GM18867 (cell line): Measurements from ENCODE around the gene PTPRM.

Source experiments
- ATAC-seq: cut with Tn5 transposase; IDR thresholded peaks from one replicate; pipeline ENCODE4 v1.9.1; 2021; ENCODE audit warnings: mild to moderate bottlenecking, moderate library complexity; ENCODE audit not compliant: unreplicated experiment

Gene PTPRM

DNA sequence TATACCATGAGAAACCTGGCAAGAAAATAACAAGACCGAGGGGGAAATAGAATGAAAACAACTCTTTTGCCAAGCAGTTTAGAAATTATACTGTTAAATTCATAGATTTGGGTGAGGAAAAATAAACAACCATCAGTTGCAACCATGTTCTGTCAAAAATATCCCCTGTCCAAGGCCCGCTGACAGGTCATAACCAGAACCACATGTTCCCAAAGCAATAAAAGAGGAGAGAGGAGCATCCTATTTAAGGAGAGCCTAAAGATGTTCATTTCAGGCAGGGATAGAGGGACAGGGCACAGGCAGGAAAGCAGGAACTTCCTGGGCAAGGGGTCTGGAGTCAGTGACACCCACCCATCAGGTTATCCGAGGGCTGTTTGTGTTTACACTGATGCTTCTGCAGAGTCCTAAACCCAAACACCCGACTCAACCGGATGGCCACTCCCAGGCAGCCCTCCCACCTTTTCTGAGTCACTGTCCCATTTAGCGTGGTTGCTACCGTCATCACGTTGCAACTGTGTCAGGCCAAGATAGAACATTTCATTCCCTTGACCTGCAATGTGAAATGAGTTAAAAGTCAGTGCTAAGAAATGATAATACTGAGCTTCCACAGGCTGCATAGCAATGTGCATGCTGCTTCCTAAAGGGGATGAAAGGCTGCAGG is 573.9 kb downstream of the PTPRM start:
- no peak for ATAC-seq

DNA sequence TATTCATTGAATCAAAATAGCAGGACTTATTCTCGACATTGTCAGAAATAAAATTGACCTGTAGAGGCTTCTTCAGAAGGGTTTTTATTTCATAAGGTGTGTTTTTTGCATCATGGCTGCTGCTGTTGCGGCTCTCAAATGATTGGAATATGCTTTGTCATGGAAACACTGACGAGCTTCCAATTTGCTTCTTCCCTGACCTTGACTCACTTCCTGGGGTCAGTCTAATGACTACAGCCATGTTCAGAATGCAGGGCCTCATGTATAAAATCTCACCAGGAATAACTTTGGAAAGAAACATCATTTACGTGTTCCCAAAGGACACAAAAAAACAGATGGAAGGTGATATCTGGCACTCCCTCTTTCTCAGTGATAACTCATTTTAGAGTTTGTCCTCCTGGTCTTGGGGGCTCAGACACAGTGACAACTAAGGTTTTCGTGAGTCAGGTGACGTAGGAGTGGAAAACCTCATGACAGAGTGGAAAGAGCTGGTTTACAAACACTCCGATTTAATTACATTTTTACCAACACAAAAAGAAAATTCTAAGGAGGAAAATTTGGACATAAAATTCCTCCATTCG is 575.1 kb downstream of the PTPRM start:
- ATAC-seq, result no peak

DNA sequence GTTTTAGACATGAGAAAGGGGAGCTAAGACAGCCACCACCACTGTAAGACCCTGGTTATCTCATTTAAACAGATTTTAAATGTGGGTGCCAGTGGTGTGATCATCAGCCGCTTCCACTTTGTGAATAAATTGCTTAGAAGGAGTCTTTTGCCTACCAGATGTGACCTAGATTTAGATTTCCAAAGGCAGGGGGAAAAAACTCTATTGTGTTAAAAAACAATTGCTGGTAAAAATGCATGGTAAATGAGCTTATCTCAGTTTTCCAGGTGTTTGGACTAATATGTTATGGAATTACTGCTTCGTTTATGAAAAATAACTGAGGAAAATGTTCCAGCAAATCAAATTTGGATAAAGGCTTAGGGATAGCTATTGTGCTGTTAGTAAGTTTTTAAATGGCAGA is 575.8 kb downstream of the PTPRM start:
- ATAC-seq, result no peak

DNA sequence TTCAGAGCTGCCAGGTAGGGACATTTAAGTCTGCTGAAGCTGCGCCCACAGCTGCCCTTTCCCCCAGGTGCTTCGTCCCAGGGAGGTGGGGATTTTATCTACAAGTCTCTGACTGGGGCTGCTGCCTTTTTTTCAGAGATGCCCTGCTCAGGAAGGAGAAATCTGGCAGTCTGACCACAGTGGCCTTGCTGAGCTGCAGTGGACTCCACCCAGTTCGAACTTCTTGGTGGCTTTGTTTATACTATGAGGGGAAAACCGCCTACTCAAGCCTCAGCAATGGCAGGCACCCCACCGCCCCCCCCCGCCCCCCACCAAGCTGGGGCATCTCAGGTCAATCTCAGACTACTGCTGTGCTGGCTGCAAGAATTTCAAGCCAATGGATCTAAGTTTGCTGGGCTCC is 584.1 kb downstream of the PTPRM start:
- no peak for ATAC-seq

DNA sequence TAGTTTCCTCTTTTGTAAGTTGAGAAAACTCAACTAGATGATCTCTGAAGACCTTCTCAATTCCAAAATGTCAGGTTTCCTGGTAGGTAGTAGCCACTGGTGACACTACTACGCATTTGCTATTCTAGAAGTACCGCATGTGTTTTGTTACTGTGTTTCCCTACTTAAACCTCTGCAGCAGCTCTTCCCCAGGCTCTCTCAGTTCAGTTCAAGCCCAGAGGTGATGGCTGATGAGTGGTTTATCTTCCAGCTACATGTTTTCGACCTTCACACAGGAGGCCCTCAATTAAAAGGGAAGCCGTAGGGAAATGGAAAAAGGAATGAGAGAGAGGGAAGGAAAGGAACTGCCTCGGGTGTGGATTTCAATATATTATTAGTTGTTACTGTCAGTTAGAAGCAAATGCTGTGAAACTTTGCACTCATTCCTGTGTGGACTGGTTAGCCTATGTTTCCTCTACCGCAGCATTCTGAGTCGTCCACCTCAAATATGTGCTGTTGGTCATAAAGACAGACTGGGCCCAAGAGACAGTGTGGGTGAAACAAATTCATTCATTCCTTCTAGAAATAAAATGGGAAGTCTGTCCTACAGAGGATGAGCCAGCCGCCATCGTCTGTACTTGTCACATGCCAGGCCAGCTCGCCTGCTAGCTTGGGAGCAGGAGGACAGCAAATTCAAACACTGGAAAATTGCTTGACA is 586.9 kb downstream of the PTPRM start:
- no peak for ATAC-seq

DNA sequence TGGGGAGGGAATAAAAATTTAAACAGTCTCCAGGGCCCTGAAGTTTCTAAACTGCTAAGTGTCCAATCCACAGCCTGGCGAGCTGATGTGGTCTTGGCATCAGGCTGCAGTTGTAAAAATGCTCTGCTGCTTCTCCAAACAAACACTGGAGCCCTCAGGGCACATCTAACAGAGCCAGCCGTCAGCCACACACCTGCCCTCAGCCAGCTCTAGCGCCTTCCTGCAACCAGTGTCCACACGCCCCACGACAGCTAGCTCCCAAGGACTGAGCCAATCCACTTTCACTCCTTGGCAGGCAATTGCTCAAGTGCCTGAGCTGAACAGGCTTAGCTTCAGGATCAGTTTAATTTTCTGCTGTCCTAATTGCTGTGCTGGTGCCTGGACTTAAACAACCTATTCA is 595.7 kb downstream of the PTPRM start:
- ATAC-seq, result no peak

DNA sequence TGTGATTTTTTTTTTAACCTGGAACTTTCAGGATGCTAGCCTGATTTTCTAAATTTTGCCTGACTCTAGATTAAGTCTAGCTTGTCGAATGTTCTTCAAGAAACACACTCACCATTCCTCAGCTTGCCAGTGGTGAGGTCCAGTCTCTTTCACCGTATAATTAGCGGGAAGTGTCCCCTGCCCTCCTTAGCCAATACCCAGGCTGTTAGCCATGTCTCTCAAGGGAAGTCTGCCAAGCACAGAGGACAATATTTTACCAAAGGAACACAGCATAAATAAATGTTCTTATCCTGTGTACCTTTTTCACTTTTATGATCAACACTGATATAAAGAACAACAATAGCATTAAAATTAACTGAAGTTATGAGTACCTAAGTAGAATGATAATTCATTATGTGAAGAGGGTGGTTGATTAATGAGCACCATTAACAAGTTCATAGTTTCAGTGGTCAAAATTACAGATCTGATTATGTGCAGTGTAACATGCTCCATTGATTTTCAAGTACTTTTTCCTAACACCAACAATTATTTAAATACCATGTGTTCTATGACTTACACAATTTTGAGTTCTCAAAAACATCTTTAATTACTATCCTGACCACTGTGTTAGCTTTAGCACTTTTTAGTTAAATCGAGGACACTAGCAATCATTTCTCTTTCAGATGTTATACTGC is 596.3 kb downstream of the PTPRM start:
- no peak for ATAC-seq

DNA sequence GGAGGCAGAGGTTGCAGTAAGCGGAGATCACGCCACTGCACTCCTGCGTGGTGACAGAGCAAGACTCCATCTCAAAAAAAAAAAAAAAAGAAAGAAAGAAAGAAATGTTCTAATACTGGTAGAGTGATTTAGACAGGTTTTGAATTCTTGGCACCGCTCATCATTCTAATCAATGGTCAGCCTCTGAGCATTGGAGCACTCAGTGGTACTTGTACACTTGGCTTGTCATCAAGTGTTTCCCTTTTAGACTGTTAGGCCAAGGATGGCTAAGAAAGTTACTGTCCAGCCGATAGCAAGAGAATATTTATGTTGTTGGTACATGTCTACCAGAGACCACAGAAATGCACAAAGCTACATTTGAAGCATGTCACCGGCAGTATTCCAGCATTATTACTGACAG is 598.0 kb downstream of the PTPRM start:
- ATAC-seq, result no peak

DNA sequence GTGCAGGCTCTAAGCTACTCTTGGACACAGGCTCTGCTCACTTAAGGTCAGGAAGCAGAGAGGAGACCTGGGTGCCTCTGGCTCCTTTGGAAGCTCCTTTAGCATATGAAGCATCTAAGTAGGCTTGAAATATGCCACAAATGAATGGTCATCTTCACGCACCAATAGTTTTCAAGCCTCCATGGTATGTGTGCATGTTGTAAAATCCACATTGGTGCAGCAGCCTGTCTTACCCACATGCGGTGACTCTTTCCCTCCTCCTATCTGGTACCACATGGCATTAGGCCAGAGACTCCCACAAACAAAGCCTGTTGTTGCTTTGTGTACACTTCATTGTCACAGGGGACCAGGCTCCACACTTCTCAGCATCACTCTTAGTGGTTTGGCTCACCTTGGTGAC is 599.9 kb downstream of the PTPRM start:
- ATAC-seq, result no peak

DNA sequence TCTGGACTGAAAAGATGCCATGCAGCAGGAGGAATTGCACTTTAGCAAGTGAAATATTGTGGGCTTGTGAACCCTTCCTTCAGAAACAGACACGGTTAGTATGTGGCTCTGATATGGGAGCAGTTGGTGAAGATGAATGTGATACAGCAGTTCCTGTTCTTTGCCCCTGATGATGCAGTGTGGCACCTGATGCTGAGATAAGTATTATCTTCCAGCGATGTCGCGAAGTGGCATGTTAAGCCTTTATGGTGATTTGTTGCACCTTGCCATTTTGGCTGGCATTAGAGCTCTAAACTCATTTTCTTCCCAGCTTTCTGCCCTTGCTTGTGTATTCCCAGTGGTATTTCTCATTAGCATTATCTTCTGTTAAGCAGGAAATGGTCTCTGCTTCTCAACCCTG is 600.6 kb downstream of the PTPRM start:
- ATAC-seq, result no peak

DNA sequence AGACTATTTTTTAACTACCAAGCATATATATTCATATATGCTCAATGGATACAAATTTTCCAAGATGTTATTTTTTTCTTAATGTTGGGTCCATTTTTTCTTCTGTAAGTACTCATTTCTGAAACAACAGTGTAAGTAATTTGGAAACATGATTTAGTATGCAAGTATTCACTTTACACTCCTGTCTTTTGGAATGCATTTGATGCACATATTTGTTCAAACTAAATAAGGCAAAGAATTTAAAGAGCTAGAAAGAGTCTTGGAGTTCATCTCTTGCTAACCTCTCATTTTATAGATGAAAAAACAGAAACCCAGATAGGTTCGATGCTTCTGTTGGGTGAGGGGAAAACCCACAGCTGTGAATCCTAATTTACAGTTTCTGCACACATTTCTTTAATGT is 602.6 kb downstream of the PTPRM start:
- ATAC-seq, result no peak

DNA sequence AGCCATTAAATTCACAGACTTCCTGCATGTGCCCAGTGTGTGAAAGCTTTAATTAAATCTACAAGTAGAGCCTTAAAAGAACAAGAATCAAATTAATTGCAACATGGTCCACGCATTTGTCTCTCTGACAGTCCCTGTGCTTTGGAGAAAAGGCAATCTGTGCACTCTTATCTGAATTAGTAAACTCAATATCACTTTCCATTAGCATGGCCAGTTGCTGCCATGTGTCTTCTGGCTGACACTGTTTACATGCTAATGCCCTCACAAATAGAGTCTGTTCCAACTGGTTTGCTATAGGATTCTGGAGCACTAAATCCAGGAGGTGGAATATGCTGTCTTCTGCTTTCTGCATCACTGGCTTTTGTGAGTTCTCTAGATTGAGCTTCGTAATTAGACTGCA is 607.7 kb downstream of the PTPRM start:
- no peak for ATAC-seq

DNA sequence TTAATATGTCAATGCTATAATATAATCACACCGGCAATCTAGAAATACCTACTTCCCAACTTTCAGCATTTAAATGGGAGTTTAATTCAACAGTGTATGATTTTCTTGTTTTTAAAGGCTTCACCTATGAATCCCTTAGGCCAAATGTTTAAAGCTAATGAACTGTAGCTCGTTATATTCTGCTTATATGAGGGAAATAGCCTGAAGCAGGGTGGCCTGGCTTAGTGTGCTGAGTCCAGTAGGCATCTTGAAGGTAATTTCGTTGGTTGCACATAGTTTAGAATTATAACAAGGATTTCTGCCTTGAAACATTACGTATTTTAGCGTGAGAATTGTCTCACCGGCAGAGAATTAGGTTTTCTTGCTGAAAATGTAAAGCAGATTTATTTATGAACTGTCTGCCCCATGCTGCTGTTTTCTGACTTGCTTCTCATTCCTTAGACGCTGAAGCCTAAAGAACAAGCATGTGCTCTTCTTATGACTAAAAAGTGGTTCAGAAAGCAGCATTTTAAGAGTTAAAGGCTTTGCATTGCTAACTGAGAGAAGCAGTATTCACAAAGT is 608.5 kb downstream of the PTPRM start:
- ATAC-seq, result no peak

DNA sequence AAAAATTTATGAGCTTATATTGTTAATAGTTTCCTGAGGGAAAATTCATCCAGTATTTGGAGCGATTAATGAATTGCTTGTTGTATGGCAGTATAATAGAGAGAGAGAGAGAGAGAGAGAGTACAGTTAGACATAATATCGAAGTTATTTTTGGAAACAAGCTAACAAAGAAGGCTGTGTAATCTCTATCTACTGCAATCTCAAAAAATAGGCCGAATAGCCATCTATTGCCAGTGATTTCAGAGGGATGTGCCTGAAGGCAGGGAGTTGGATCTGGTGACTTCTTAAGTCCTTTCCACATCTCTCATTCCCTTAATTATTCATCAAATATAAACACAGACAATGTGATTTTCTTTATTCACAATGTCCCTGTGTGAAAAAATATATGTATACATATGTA is 609.0 kb downstream of the PTPRM start:
- ATAC-seq, result no peak

DNA sequence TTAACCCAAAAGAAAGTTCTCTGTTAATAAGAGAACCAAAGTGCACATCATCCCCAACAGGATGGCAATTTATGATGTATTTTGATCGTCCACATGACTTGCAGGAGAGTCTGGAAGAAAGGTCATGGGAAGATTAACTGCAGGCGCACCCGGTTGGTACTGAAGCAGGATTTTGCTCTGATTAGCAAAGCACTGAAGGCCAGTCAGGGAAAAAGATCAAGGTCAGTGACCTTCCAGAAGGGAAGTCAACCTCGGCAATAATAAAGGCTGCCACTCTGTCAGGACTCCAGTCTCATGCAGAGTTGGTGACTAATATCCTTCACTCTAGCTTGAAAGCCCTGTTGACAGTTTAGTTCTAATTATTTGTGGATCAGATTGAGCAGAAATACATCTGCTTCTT is 609.4 kb downstream of the PTPRM start:
- ATAC-seq, result no peak

DNA sequence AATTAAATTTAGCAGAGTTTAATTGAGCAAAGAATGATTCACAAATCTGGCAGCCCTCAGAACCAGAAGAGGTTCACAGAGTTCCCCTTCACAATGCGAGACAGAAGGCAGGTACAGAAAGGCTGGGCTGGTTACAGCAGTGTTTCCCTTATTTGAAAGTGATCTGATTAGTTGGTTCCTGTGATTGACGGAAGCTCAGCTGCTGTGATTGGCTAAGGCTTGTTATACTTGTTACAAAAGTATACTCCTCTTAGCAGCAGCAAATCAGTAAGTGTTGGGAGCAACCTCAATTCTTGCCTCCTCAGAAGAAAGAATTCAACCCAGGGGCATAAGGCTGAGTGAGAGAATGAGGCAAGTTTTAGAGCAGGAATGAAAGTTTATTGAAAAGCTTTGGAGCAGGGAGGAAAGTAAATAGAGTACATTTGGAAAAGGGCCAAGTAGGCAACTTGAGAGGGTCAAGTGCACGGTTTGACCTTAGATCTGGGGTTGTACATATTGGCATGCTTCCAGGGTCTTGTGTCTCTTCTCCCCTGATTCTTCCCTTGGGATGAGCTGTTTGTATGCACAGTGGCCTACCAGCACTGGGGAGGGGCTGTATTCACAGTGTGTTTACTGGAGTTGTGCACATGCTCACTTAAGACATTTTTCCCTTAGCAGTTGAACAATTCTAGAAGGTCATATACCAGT is 610.4 kb downstream of the PTPRM start:
- no peak for ATAC-seq

DNA sequence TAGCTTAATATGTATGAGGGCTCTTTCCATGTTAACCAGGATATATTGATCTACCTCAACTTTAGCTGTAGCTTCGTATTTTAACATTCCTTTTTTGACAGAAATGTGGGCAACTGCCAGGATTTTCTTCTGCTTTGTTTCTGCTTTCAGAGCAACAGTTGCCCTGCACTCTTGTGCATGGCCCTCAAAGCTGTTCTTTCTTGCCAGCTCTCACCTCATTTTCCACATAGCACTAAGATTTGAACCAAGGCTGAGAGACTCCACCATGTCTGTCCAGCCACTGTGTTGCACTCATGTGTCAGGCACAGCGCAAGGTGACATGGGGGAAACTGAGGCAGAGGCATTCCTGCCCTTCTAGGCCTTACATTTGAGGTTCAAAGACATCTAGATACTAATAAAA is 619.3 kb downstream of the PTPRM start:
- no peak for ATAC-seq

DNA sequence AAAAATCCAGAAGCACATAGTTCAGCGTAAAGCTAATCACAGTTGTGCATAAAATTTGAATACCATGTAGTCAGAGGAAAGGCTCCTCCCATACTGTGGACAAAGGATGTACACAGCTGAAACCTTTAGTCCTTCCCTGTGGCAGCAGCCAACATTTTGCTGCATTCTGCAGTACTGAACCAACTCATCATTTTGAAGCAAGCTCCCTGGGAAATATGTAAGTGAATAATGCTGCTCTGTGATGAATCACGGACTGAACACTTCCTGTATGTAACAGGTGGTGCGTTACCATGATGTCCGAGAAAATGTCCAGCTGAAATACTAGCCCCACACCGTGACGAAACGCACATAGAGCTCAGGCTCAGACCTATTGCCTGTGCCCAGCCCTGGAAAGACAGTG is 621.1 kb downstream of the PTPRM start:
- no peak for ATAC-seq

DNA sequence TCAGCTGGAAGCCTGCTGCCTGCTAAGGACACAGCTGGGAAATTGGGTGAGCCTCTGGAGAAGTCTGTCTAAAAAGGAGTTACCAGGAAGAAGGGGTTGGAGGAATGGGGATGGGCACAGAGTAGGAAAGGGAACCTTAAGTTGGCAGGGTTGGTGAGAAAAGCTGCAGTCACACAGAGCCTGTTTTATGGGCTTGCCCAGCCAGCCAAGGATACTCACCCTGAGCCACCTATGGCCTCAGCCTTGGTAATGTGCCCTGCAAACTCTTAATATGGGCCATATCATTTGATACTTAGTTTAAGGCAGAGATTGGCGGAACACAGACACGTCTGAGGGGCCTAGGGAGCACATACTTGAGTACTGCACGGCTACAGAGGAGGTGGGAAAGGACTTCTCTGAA is 623.9 kb downstream of the PTPRM start:
- no peak for ATAC-seq

DNA sequence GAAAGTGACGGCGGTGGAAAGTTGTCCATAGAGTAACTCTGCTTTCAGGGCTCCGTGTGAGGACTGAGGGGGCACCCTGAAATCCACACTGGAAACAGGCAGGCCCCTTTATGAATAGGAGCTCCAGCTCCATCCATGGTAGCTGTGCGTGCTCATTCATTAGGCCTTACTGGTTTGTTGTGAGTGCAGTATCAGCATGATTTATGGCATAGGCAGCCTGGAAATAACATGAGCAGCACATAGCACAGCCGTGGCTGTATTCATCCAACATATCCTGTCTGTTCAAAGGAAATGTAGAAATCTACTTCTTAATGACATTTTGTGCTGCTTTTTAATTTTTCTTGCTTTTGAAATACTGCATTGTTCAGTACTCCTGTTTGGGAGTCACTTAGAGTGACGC is 627.3 kb downstream of the PTPRM start:
- ATAC-seq, result no peak

DNA sequence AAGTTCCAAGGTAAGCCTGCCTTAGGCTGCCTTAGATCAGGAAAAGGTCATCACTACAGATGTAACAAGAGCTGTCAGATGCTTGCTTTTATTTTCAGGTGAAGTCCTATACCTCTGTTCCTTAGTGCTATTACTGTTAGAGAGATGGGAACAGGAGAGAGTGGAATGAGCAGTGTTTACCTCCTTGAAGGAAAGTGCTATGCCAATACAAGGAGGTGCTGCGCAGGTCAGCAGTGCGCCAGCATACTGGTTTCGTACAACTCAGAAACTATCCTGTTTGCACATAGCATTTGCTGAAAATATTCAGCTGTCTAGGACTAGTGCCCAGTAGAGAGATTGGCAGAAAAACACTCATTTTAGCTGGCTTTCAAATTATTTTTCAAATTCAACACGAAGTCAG is 629.1 kb downstream of the PTPRM start:
- no peak for ATAC-seq
